Endothelial cell of umbilical vein (primary cell): Measurements from ENCODE around the gene MAFF. TPM values are rescaled to one million over a fixed set of nuclear protein-coding genes. Genes with fewer than 3 reads are reported as not detected.

ENCODE experiments used
- BruUV-seq: library from RNA; stranded (reverse); fragments of 400-500 nt; replicated peaks from 2 replicates; lab custom pipeline; 2021; lab: Mats Ljungman, UMichigan
- CTCF ChIA-PET: fragments of 300-600, 350-600 bp; sonication (Branson Sonifier 250); formaldehyde crosslinking; loops from one replicate; lab custom pipeline; 2021; ENCODE audit warnings: antibody characterized with exemption, inconsistent platforms; lab: Charles Lee
- POLR2A ChIA-PET: fragments of 300-600, 350-600 bp; sonication (Branson Sonifier 250); formaldehyde crosslinking; loops from one replicate; lab custom pipeline; 2021; ENCODE audit warnings: antibody characterized with exemption, inconsistent platforms; lab: Charles Lee
- DNase-seq: peaks from one replicate; pipeline ENCODE4 v3.0.0-alpha.2; 2011; ENCODE audit warnings: low read depth, low spot score
- FAIRE-seq: peaks from 2 replicates; lab custom pipeline; 2011; peaks lifted over from hg19 to GRCh38; lab: Jason Lieb, UNC
- H2AFZ ChIP-seq: 2 replicates; pipeline ENCODE4 v1.6.0; 2012; ENCODE audit warnings: low read depth, low read length, control low read depth, inconsistent platforms
- H3K27ac ChIP-seq: 2 replicates; pipeline ENCODE4 v1.5.1; 2011; ENCODE audit warnings: low read depth, mild to moderate bottlenecking, control low read depth, low read length, moderate library complexity; ENCODE audit not compliant: insufficient read depth
- H3K27me3 ChIP-seq, 2 experiments: 2 replicates each; pipeline versions ENCODE4 v1.6.0 to v1.6.1; 2011; ENCODE audit warnings: low read length in 2 of 2, mixed read lengths in 1 of 2; ENCODE audit not compliant: control insufficient read depth in 2 of 2, insufficient read depth in 2 of 2
- H3K36me3 ChIP-seq, 2 experiments: 2 replicates in 1 of 2; 3 replicates in 1 of 2; pipeline ENCODE4 v1.5.1; 2011; ENCODE audit warnings: low read length in 2 of 2, mild to moderate bottlenecking in 1 of 2, moderate library complexity in 1 of 2; ENCODE audit not compliant: control insufficient read depth in 2 of 2, insufficient read depth in 2 of 2; ENCODE audit errors: extremely low read depth in 1 of 2
- H3K4me1 ChIP-seq: 3 replicates; pipeline ENCODE4 v1.5.1; 2011; ENCODE audit warnings: mild to moderate bottlenecking, low read length; ENCODE audit not compliant: control insufficient read depth, insufficient read depth; ENCODE audit errors: extremely low read depth
- H3K4me2 ChIP-seq: 2 replicates; pipeline ENCODE4 v1.6.1; 2011; ENCODE audit warnings: low read length, control low read depth, mixed read lengths; ENCODE audit not compliant: insufficient read depth
- H3K4me3 ChIP-seq, 3 experiments: fragments of 200-600 bp in 1 of 3; sonication (generic), shearing (Covaris generic) in 1 of 3; replicated peaks in 1 of 3; 2 replicates each; pipeline ENCODE4 v1.5.1; 2011 to 2016; ENCODE audit warnings: control low read depth in 3 of 3, low read length in 3 of 3, mild to moderate bottlenecking in 2 of 3, inconsistent platforms in 1 of 3, low read depth in 1 of 3, moderate library complexity in 1 of 3; ENCODE audit not compliant: insufficient read depth in 1 of 3
- H3K79me2 ChIP-seq: 2 replicates; pipeline ENCODE4 v1.6.0; 2012; ENCODE audit warnings: low read length, inconsistent platforms; ENCODE audit not compliant: control insufficient read depth, insufficient read depth
- H3K9ac ChIP-seq: replicated peaks from 2 replicates; pipeline ENCODE3; 2011; ENCODE audit warnings: low read length, control low read depth; ENCODE audit not compliant: insufficient read depth; ENCODE audit errors: extremely low read depth
- H3K9me1 ChIP-seq: replicated peaks from 3 replicates; pipeline ENCODE4 v1.6.0; 2011; ENCODE audit warnings: mild to moderate bottlenecking, low read length; ENCODE audit not compliant: control insufficient read depth, insufficient read depth; ENCODE audit errors: extremely low read depth
- H3K9me3 ChIP-seq: replicated peaks from 2 replicates; pipeline ENCODE4 v1.5.1; 2012; ENCODE audit warnings: low read length, inconsistent platforms; ENCODE audit not compliant: control insufficient read depth, insufficient read depth
- H4K20me1 ChIP-seq: replicated peaks from 2 replicates; pipeline ENCODE3; 2011; ENCODE audit warnings: mild to moderate bottlenecking, low read length; ENCODE audit not compliant: control insufficient read depth, insufficient read depth; ENCODE audit errors: extremely low read depth
- EZH2 ChIP-seq: IDR thresholded peaks from 2 replicates; pipeline ENCODE4 v1.6.1; 2012; ENCODE audit warnings: borderline replicate concordance, low read depth, mild to moderate bottlenecking, moderate library complexity, low read length, inconsistent platforms; ENCODE audit not compliant: severe bottlenecking
- FOS ChIP-seq: IDR thresholded peaks from 2 replicates; pipeline ENCODE4 v1.6.1; 2011; ENCODE audit warnings: mild to moderate bottlenecking, low read length, moderate library complexity, borderline replicate concordance; ENCODE audit not compliant: insufficient read depth
- GATA2 ChIP-seq: IDR thresholded peaks from 2 replicates; pipeline ENCODE4 v1.7.0; 2011; ENCODE audit warnings: low read depth, mild to moderate bottlenecking, moderate library complexity, mixed read lengths, low read length; ENCODE audit not compliant: insufficient read length, insufficient read depth
- JUN ChIP-seq: IDR thresholded peaks from 2 replicates; pipeline ENCODE4 v1.6.1; 2011; ENCODE audit warnings: borderline replicate concordance, low read depth; ENCODE audit not compliant: insufficient read length, insufficient read depth
- MYC ChIP-seq: IDR thresholded peaks from one replicate; pipeline ENCODE4 v1.6.1; 2011; ENCODE audit warnings: mild to moderate bottlenecking, low read depth, low read length
- POLR2A ChIP-seq: IDR thresholded peaks from 2 replicates; pipeline ENCODE4 v1.6.1; 2012; ENCODE audit warnings: low read depth, mild to moderate bottlenecking, control low read depth, low read length
- POLR2AphosphoS5 ChIP-seq: IDR thresholded peaks from 2 replicates; pipeline ENCODE4 v1.6.1; 2012; ENCODE audit warnings: low read depth, mild to moderate bottlenecking, control low read depth, low read length, moderate library complexity; ENCODE audit not compliant: insufficient read depth
- dilution Hi-C: fragments of 300-500 bp; cut with MboI; formaldehyde crosslinking; loops from one replicate; pipeline ENCODE4 v1.15.0; 2019; ENCODE audit warnings: low sequenced_read_pairs; ENCODE audit not compliant: extremely low pct_ligation_motif_present
- intact Hi-C: fragments of 100-400 bp; cut with micrococcal nuclease; formaldehyde crosslinking; loops from one replicate; pipeline ENCODE4 v1.10.0; 2022
- polyA plus RNA-seq, 4 experiments: library from polyadenylated mRNA; depleted of rRNA in 3 of 4; stranded (reverse) in 3 of 4; unstranded in 1 of 4; fragments of >200 nt; gene quantifications; 2 replicates each; pipeline versions ENCODE4 v1.2.1 to v1.2.3, GENCODE V29; 2011 to 2012; ENCODE audit warnings: missing spikeins in 1 of 4
- total RNA-seq: library from RNA; stranded (reverse); gene quantifications from 2 replicates; pipeline ENCODE4 v1.2.3, GENCODE V29; 2021
- TF ChIP-seq, protein P1 (sequence below), 2 donors: IDR thresholded peaks; 1 replicate in 1 of 2; 2 replicates in 1 of 2; pipeline ENCODE4 v1.5.1; 2011; ENCODE audit warnings: low read length in 2 of 2, mild to moderate bottlenecking in 2 of 2, moderate library complexity in 2 of 2, control low read depth in 1 of 2, inconsistent platforms in 1 of 2, low read depth in 1 of 2; ENCODE audit not compliant: insufficient read depth in 1 of 2; ENCODE audit errors: extremely low read depth in 1 of 2

Gene MAFF
- total and polyA plus RNA-seq, 2 donors (not counting 3 experiments of a cell fraction or from before 2014, with no cell fraction given): 29.0 to 61.2 TPM

GRCh38 chr22:38238519-38239071, 36.8 kb downstream of the MAFF start:
- Histone ChIP-seq H2AFZ (no peak overlapping the region), H3K79me2 (peaks cover 3% of the 10 kb centered on the region), H3K9me1 (no peaks in the 10 kb centered on the region), H3K4me2 (peak overlapping the region; percentile 3), H3K27ac (peak overlapping the region; percentile 74), H3K9ac (peak overlapping the region; percentile 30), H4K20me1 (no peaks in the 10 kb centered on the region), H3K36me3 (peaks cover 2 to 23% of the 10 kb centered on the region in 2 experiments), H3K4me1 (peaks cover 32% of the 10 kb centered on the region), H3K27me3 (no peaks in the 10 kb centered on the region), H3K4me3 (no peak overlapping the region), H3K9me3 (no peaks in the 10 kb centered on the region)
- no TSS peak for BruUV-seq
- POLR2A ChIA-PET: interaction anchor here (0.6 kb wide), 1 partner anchor 66 kb away, joined by 3 read pairs; no protein-coding TSS in a partner anchor
- intact Hi-C loops: loop anchor here (1.0 to 10.0 kb wide), 5 partner anchors 8 to 336 kb away; partner anchors contain the start of genes DMC1 and TMEM184B
- dilution Hi-C loops: no loop called here
- TF ChIP-seq POLR2AphosphoS5 (no peak), JUN (no peak), MYC (no peak), FOS (no peak), POLR2A (no peak), EZH2 (no peak), GATA2 (no peak)
- TF ChIP-seq, protein P1, sequence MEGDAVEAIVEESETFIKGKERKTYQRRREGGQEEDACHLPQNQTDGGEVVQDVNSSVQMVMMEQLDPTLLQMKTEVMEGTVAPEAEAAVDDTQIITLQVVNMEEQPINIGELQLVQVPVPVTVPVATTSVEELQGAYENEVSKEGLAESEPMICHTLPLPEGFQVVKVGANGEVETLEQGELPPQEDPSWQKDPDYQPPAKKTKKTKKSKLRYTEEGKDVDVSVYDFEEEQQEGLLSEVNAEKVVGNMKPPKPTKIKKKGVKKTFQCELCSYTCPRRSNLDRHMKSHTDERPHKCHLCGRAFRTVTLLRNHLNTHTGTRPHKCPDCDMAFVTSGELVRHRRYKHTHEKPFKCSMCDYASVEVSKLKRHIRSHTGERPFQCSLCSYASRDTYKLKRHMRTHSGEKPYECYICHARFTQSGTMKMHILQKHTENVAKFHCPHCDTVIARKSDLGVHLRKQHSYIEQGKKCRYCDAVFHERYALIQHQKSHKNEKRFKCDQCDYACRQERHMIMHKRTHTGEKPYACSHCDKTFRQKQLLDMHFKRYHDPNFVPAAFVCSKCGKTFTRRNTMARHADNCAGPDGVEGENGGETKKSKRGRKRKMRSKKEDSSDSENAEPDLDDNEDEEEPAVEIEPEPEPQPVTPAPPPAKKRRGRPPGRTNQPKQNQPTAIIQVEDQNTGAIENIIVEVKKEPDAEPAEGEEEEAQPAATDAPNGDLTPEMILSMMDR (IDR thresholded peaks at IDR 0.05; ENCODE audit: extremely low read depth in 1 of 2, insufficient read depth in 1 of 2, low read depth in 1 of 2, low read length in 2 of 2): no peak
- CTCF ChIA-PET: interaction anchor here (0.8 to 3.7 kb wide), 10 partner anchors 9 to 157 kb away, joined by 3 to 41 read pairs (median 3); no protein-coding TSS in a partner anchor
- FAIRE-seq (peak; percentile 40), DNase-seq (no peak)
